AG04449 (cell line): ENCODE measurements around the gene SV2B.
A peak's percentile ranks its signal among the peaks of the same experiment; 100 is the strongest.

Experiments used
- CTCF ChIA-PET: fragments of 350-600 bp; formaldehyde crosslinking; extraction: SDS; loops from one replicate; lab custom pipeline; 2021; ENCODE audit warnings: antibody characterized with exemption; lab: Yijun Ruan, JAX
- POLR2A ChIA-PET: fragments of 400-600, 350-600 bp; formaldehyde crosslinking; extraction: SDS; loops from one replicate; lab custom pipeline; 2020; ENCODE audit warnings: antibody characterized with exemption, inconsistent platforms; lab: Yijun Ruan, JAX
- DNase-seq: peaks from one replicate; pipeline ENCODE4 v3.0.0-alpha.2; 2010; ENCODE audit warnings: low read depth, low spot score
- H3K4me3 ChIP-seq: 2 replicates; pipeline ENCODE4 v1.5.1; 2011; ENCODE audit warnings: low read depth, mild to moderate bottlenecking, control low read depth, low read length
- TF ChIP-seq, protein P1 (sequence below): IDR thresholded peaks from one replicate; pipeline ENCODE4 v1.5.1; 2011; ENCODE audit warnings: mild to moderate bottlenecking, moderate library complexity, low read length, control low read depth, inconsistent platforms; ENCODE audit not compliant: insufficient read depth; ENCODE audit errors: missing control alignments

SV2B gene

DNA sequence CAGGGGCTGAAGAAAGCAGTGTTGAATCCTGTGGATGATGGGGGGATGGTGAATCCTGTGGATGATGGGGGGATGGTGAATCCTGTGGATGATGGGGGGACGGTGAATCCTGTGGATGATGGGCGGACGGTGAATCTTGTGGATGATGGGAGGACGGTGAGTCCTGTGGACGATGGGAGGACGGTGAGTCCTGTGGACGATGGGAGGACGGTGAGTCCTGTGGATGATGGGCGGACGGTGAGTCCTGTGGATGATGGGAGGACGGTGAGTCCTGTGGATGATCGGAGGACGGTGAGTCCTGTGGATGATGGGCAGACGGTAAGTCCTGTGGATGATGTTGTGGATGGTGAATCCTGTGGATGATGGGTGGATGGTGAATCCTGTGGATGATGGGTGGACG, 170.7 kb downstream of the SV2B start:
- POLR2A ChIA-PET, result no interaction called here
- CTCF ChIA-PET, result interaction anchor here (0.6 to 4.5 kb wide), 7 partner anchors 9 to 339 kb away, joined by 3 to 40 read pairs (median 6); no protein-coding TSS in a partner anchor
- TF ChIP-seq, protein P1, sequence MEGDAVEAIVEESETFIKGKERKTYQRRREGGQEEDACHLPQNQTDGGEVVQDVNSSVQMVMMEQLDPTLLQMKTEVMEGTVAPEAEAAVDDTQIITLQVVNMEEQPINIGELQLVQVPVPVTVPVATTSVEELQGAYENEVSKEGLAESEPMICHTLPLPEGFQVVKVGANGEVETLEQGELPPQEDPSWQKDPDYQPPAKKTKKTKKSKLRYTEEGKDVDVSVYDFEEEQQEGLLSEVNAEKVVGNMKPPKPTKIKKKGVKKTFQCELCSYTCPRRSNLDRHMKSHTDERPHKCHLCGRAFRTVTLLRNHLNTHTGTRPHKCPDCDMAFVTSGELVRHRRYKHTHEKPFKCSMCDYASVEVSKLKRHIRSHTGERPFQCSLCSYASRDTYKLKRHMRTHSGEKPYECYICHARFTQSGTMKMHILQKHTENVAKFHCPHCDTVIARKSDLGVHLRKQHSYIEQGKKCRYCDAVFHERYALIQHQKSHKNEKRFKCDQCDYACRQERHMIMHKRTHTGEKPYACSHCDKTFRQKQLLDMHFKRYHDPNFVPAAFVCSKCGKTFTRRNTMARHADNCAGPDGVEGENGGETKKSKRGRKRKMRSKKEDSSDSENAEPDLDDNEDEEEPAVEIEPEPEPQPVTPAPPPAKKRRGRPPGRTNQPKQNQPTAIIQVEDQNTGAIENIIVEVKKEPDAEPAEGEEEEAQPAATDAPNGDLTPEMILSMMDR, result no peak

DNA sequence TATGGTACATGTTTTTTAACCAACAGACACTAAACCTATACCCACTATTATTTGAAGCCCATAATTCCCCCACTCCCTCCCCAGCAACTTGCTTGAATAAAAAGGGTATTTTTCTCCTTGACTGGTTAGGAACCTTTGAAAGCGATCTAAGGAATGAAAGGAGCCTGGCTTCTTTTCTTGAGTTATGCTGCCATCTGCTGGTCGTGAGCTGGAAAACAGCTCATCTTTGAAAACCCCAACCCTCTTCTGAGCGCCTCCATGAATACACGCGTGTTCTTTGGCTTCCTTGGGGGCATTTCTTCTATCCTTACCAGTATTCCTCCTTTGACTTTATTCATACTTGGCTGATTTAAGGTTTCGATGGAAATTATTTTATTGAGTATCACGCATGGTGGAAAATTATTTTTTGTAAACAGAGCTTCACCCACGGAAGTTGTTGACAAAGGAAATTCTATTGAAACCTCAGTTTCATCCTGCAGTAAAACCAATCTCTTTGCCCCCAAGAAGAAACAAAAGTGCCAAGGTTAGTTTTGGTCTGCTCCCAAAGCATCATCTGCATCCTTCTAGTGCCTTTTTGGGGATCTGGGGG, 171.6 kb downstream of the SV2B start:
- ChIA-PET POLR2A (no interaction called here), CTCF (interaction anchor here (0.7 to 3.9 kb wide), 37 partner anchors 9 to 811 kb away, joined by 3 to 138 read pairs (median 5); partner anchors contain the start of genes HDDC3, RCCD1, SV2B and UNC45A)
- no peak overlapping the region for H3K4me3 ChIP-seq
- DNase-seq, result peak; percentile 10
- TF ChIP-seq, protein P1, result peak; percentile 55

More for the DNA sequence above, 170.7 kb downstream of the SV2B start:
- no peak overlapping the region for H3K4me3 ChIP-seq
- no peak for DNase-seq

DNA sequence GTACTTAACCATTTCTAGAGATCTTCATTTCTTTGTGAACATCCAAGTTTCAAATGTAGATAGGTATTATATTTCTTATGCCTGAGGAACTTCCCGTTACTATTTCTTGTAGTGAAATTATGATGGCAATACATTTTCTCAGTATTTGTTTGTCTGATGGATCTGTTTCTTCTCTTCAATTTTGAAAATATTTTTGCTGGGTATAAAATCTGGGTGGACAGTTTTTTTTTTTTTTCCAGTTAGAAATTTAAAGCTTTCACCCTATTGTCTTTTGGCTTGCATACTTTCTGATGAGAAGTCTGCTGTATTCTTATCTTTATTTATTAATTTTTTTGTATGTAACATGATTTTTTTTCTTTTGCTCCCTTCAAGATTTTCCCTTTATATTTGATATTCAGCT, 175.8 kb downstream of the SV2B start:
- ChIA-PET CTCF (interaction anchor here (0.8 to 1.6 kb wide), 2 partner anchors 28 to 220 kb away, joined by 3 to 4 read pairs; no protein-coding TSS in a partner anchor), POLR2A (no interaction called here)
- TF ChIP-seq, protein P1, result no peak

DNA sequence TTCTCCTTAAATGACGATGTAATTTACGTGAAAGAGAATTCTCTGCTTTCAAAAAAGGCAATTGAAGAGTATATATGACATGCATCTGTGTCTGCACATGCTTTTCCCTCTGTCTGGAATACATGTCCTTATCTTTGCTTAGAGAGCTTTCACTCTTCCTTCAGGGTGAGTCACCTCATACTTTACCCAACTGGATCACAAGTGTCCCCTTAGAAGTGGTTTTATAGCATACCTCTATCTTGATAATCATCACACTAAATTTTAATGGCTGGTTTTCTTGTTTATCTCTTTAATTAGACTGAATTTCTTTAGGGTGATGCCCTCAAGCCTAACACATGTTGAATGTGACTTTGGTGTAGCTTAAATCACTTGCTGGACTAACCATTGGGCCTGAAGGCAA, 178.9 kb downstream of the SV2B start:
- H3K4me3 ChIP-seq, result no peak overlapping the region
- DNase-seq, result no peak
- CTCF ChIA-PET, result no interaction called here
- POLR2A ChIA-PET, result no interaction called here
- TF ChIP-seq, protein P1, result no peak

More for the DNA sequence above, 175.8 kb downstream of the SV2B start:
- no peak overlapping the region for H3K4me3 ChIP-seq
- no peak for DNase-seq

DNA sequence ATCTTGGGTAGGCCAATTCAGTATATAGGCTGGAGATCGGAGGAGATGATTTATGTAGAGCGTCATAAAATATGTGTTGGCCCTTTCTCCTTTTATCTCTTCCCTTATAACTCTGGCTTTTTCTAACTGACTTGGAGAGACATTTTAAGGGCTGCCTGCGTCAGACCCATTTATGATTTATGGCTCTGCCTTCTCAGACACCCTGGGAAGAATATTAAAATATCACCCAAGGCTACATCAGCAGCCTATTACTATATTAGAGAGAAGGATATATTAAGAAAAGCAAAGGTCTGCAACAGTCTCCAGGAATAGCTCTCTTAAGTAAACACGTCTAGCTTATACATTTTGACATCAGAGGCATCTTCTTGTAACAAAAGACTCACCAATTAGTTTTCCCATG, 179.4 kb downstream of the SV2B start:
- ChIA-PET CTCF (interaction anchor here (1.4 to 2.0 kb wide), 2 partner anchors 8 to 9 kb away, joined by 6 to 8 read pairs; no protein-coding TSS in a partner anchor), POLR2A (no interaction called here)
- TF ChIP-seq, protein P1, result no peak

DNA sequence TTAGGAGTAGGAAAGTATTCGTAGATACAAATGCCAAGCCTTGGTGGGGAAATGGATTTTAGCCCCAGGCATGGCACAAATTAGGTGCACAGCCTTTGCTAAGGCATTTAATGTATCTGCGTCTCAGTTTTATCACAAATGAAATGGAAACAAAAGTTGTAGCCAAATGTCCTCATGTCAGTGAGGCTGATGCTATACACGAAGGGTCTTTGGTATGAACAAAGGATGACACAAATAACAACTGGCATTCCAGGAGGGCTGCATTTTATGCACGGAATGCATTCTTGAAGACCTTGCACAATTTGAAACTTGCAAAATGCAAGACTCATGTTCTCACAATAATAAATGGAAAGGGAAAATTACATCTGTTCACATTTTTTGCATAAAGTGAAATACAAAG, 181.9 kb downstream of the SV2B start:
- no peak for DNase-seq
- POLR2A ChIA-PET, result no interaction called here
- TF ChIP-seq, protein P1, result no peak
- no peak overlapping the region for H3K4me3 ChIP-seq
- CTCF ChIA-PET, result interaction anchor here (2.5 kb wide), 1 partner anchor 9 kb away, joined by 16 read pairs; no protein-coding TSS in a partner anchor

More for the DNA sequence above, 179.4 kb downstream of the SV2B start:
- H3K4me3 ChIP-seq, result no peak overlapping the region
- DNase-seq, result no peak
